HG02588 (cell line): ENCODE measurements around the gene INSYN1.
"Not testable (repeated sequence)": the region's sequence is repeated elsewhere in the genome, so short reads cannot be mapped to it uniquely, and the experiment has no call there.

Experiments
- ATAC-seq: cut with Tn5 transposase; IDR thresholded peaks from one replicate; pipeline ENCODE4 v1.9.1; 2021; ENCODE audit warnings: mild to moderate bottlenecking, moderate library complexity; ENCODE audit not compliant: unreplicated experiment

The INSYN1 gene

DNA sequence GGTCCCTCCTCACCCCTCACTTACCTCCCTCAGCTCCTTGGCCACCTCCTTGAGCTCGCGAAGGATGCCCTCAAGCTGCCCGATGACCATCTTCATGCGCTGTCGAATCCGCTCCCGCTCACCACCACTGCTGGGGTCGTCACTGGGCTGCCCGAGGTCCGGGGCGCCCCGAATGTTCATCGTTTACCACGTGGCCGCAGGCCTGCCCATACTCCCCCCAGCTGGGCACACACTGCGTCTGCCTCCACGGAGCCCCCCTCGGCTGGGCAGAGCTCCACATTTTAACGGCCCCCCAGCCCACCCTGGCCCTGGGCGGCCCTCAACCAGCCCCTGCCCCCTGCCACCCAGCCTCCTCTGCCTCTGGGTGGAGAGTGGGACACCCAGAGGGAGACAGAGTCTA, 2.2 kb downstream of the INSYN1 start:
- ATAC-seq = no peak

DNA sequence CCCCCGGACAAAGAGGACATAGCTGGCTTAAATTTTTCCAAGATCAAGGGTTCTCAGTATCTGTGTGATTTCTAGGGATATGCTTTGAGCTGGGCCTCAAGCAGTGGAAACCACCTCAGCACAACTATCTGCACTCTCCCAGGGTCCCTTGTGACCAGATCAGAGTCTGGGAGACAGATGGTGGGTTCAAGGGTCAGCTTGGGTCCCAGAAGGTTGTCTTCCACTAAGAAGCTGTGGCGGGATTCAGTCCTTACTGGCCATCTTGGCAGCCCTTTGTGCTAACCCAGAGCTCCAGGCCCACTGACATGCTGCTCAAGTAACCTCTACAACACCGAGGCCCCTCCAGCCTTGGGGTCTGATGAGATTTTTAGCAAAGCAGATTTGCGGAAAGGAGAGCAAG, 2.7 kb downstream of the INSYN1 start:
- ATAC-seq = no peak

DNA sequence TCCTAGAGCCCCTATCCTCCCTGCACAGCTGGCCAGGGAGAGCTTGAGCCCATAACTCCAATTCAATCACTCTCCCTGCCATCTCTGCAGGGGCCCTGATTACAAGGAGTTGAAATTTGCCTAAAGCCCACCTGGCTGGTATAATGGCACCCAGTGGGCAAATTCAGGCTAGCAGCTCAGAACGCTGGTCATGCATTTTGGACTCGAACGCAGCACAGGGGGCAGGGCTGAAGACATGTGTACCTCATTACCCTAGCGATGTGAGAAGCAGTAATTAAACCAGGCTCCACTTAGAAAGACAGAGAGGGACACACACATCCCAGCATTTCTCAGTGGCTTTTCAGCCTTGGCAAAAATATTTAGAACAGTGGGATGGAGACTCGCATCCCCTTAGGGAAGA, 3.2 kb downstream of the INSYN1 start:
- ATAC-seq = no peak

DNA sequence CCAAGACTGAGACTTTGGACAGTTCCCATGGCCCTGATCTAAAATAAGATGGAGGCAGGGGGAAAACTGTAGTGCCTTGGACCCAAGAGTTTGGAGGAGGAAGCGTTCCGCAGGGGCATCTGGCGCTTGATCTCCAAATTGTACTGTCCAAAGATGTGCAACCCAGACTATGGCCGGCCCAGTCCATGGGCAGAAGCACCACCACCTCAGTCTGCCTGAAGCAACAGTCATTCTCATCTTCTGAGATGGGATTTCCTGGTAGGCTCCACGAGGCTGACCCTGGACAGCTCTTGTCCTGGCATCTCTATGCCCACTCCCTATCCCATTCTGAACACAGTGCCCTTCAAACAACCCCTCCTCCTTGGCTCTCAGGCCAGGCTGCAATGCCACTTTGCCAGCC, 3.6 kb downstream of the INSYN1 start:
- ATAC-seq = no peak

DNA sequence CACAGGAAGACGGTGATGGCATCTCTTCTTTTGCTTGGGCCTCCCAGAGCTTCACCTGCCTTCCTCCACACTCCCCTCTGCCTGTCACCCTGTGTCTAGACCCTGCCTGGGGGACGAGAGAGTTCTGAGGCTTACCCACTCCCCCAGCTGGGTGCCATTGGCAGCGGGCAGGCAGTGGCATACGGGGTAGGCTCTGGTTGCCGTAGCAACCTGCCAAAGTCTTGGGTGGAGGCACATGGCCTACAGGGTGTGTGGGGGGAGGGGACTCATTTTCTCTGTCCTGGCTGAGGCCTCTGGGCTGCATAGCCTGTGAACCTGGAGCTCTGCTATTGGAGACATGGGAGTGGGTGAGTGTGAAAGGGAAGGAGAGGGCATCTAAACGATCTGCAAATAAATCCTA, 4.4 kb downstream of the INSYN1 start:
- no peak for ATAC-seq

DNA sequence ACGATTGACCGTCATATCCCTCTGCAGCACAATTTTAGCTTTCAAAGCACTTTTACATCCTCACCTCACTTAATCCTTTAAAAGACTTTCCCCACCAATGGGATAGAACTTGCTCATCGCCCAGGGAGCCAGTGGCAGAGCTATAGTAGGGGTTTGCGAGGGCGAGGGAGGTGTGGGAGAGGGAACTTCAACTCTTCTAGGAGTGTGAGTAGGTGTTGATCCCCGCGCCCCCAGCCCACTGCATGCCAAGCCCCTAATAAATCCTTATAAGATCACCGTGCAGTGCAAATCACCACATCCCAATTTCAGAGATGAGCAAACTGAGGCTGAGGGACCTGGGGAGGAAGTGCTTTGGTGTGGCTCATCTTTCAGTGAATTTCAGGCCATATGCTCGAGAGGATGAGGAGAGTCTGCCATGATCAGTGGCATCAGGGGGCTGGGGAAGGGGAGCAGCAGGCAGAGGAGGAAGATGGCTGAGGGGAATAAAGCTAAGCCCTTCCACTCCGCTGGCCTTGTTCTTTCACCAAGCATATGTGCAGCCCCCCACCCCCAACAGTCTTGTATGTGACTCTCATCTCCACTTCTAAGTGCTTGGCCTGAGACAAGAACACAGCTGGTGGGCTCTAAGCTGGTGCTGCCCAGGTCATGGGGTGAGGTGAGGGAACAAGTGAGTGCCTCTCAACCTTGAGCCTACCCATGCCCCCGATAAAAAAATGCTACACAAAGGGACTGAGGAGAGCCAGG, 5.1 kb downstream of the INSYN1 start:
- no peak for ATAC-seq

DNA sequence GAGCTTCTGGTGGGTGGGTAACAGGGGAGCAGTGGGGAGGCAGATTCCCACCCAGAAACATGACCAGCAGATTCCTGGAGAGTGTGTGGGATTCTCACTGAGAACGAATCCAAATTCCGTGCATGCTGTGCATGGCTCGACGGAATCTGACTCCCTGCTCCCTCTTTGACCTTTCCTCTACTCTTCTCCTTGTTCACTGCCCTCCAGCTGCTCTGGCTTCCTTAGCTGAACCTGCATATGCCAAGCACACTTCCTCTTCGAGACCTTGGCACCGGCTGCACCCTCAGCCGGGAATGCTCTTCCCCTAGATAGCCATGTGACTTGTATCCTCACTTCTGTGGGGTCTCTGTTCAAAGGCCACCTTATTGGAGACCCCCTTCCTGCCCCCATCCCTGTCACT, 6.3 kb downstream of the INSYN1 start:
- no peak for ATAC-seq

DNA sequence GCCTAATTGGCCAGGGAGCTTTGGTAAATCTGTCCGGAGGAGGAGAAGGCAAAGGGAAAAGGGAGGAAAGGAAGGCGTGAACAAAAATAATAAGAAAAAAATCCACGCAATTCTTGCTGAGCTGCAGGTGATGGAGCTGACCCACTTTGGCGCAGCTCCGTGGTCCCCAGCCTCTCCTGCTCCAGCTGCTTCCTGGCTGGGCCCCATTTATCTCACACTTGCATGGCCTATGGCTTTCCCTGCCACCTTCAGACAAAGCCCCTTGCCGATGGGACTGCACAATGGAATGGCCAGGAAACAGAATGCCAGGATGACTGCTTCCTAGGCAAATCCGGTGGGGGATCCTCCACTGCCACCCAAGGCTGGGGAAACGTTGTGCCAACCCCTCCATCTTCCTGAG, 6.9 kb downstream of the INSYN1 start:
- ATAC-seq = no peak

DNA sequence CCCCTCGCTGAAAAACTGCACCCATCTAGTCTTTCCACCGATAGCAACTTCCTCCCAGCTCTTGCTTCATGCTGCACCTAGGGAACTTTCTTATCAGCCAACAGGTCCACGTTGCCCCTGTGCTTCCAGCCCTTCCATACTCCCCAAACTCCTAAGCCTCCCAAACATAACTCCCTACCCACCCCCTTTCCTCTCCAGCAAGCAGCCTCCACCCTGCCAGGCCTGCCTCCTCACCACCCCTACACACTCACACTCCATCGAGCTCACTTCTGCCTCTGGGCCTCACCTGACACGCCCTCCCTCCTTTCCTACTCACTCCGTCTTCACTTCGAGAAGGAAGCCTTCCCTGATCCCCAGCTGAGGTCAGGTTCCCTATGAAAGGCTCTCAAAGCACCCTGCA, 8.1 kb downstream of the INSYN1 start:
- ATAC-seq = no peak

DNA sequence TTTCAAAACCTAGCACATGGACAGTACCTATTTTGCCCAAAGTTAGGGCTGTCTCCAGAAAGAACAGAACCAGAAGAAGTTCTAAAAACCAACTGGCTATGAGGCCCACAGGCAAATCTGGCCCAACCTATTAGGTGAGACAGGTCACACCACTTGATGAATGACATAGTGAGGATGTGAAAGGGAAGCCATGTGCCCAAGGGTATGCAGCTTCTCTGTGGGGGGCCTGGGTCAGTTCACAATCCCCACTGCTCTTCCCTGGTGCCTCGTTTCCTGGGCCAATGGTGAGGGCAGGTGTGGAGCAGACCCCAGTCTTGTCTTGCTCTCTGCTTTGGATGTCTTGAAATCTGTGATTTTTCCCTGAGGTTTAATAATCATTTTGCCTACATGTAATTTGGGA, 8.9 kb downstream of the INSYN1 start:
- ATAC-seq = no peak

DNA sequence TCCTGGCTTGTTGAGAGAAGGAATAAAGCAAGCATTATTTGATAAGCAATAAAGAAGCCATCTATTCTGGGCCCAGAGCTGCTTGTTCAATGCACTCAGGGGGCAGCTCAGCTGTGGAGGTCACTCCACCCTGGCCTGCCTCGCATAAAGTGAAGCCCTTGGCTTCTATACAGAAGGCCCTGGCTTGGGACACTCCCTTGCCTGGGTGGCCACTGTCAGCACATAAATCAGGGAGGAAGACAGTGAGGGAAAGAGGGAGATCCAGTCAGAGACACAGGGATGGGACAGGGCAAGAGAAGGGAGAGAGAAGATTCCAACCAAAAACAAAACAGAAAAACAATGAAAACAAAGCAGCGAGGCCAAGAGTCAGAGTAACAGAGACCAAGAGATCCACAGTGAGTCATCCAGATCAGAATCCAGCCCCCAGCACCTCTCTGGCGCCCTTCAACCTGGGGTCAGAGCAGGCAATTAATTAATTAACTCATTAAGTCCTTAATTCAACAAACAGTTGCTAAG, 11.8 kb downstream of the INSYN1 start:
- ATAC-seq = no peak

DNA sequence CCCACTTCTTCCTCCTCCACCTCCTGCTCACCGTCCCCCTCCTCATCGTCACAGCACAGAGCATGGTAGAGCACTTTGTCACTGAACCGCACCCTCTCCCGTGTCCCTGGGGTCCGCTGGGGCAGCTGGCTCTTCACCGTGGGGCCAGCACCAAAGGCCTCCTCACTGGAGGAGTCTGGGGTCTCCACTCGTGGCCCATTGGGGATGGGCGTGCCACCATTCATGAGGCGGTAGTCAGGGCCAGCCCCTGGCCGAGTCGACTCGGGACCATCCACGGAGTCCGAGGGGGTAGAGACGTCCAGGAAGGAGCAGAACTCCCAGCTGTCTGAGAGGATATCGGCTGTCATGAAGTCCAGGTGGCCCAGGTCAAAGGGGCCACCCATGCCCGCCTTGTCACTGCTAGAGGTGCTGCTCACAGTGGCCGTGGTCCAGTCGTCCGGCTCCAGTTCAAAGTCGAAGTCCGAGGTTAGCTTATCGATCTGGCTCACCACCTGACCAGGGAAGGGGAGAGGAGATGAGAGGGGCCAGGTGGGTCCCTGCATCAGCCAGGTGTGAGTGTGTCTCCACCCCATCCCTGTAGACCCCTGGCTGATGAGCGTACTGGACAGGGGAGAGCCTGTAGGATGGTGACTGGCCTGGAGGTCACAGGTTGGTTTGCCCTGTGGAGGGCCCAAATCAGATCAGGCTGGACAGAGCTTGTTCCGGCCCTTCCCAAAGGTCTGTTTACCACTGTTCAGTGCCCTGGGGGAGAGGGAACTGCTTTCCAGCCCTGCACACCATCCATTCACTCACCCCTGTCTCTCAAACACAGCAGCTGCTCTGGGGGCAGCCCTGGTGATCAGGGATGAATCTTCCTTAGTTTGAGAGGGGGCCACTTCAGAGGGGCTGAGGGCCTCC, 12.8 kb downstream of the INSYN1 start:
- ATAC-seq = no peak

DNA sequence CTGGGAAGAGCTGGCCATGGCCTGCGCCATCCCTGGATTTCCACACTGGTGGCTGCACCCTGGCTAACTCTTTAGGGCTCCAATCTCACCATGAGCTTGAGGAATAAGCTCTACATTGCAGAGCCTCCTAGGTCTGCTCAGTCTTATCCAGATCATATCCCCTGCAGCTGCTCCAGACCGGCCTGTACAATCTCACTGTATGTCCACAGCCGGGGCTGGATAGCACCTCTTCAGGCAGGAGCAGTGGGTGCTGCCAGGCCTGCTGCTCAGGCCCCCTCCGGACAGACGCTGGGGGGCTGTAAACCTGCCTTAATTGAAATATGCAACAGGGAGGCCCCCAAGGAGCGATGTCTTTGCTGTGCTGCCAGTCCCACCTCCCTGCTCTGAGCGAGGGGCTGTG, 15.6 kb downstream of the INSYN1 start:
- ATAC-seq = no peak

DNA sequence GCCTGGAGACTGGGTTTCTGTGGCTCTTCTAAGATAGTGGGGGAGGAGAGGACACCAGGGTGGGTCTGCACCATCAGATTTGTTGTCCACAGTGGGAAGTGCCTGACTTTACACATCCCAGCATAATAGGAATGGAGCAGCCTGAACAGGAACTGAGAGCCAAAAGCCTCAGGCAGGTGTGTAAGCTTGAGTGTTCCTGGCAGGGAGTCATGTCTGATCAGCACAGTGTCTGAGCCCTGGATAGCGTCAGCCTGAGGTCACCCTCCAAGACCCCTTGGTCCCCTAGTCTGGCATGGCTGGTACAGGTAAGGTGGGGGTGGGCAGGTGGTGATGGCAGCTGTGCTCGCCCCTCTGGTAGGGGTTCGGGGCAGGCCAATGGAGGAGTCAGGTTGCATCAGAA, 20.2 kb downstream of the INSYN1 start:
- ATAC-seq = no peak

DNA sequence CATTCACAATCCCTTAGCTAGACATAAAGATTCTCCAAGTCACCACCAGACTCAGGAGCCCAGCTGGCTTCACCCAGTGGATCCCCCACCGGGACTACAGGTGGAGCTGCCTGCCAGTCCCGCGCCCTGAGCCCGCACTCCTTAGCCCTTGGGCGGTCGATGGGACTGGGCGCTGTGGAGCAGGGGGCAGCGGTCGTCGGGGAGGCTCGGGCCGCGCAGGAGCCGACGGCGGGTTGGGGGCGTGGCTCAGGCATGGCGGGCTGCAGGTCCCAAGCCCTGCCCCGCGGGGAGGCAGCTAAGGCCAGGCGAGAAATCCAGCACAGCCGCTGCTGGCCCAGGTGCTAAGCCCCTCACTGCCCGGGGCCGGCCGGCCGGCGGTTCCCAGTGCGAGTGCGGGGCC, 21.1 kb downstream of the INSYN1 start:
- not testable (repeated sequence) for ATAC-seq

DNA sequence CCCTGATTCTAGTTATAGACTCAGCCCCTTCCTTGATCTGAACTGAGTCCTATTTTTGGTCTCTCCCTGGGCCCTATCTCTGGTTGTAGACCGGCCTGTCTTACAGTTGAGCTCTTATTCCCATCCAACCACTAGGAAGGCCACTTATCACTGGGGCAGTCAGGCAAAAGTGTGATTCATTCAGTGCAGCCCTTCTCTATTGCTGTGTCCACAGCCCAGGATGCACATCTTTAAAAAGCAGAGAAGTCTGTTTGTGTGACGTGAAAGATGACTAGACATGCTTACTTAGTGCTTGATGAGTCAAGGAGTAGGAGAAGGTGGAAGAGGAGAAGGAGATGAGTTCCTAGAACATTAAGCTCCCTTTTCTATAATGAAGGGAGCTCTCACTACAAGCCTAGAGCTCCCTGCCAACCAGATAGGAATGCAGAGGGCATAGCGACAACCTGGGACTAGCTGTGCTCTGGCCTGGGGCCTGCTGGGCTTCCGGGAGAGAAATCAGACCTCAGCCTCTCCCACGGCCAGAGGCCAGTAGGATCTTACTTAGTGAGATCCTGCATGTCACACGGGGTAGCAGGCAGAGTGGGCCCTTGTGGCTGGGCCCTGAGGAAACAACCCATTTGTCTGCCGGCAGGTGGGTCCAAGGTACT, 25.7 kb downstream of the INSYN1 start:
- ATAC-seq = no peak

DNA sequence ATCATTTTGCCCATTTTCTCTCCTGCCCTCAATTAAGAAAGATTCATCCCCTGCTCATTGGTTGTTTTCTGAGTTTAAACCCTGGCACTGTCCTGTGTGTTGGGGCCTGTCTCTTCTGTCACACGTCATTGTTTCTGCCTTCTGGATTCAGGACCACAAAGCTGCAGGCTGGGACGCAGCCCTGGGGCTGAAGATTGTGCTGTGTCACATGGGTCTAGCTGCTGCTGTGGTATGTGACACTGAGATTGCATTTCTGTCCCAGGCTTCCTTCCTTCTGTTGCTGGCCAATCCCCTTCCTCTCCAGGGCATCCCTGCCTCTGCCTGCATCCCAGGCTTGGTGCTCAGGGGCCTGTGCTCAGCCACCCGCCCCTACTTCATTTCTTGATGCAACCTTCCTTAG, 28.9 kb downstream of the INSYN1 start:
- no peak for ATAC-seq

DNA sequence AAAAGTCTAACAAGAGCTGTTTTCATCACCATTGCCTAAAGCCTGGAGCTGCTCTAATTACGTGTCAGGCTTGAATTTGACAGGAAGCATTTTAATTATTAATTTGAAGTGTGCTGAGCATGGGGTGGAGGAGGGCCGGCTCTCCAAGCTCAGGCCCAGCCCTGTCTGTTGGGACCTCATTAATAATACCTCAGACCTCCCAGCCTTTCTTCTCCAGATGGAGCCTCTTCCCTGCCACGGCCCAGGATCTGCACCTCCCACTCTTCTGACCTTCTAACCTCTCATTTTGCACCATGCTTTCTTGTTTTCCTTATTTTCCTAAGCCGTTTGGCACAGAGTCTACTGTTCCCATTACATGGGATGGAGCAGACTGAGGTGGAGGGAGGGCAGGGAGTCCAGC, 30.0 kb downstream of the INSYN1 start:
- ATAC-seq = no peak

DNA sequence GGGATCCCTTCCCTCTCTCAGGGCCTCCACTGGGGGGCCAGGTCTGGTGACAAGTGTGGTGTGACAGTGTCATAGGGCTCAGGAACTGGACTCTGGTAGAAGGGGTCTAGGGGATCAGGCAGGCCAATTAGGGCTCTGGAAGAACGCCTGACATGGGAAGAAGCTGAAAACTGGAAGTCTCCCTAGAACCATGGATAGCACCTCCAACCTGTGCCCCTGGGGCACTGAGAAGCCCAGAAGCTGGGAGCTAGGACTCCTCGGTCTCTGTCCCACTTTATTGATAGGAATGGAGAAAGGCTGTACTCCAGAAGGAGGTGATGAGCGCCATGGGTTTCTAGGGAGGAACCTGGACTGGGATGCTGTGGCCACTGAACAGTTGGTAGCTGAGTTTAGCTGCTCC, 30.7 kb downstream of the INSYN1 start:
- ATAC-seq = no peak

DNA sequence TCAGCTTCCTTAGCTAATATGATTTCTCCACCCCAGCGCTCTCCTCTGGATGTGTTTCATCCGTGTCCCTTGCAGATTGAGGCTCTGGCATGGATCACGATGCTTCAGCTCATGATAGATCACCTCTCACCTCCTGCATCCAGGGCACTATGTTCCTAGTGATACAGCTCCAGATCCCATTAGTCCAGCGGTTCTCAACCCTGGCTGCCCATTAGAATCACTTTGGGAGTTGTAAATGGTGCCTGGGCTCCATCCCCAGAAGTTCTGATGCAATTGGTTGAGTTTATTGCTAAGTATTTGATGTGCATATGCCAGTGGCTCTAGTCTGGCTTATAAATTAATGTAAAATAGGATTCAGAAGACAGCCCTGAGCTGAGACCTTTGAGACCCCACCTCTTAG, 34.5 kb downstream of the INSYN1 start:
- no peak for ATAC-seq

DNA sequence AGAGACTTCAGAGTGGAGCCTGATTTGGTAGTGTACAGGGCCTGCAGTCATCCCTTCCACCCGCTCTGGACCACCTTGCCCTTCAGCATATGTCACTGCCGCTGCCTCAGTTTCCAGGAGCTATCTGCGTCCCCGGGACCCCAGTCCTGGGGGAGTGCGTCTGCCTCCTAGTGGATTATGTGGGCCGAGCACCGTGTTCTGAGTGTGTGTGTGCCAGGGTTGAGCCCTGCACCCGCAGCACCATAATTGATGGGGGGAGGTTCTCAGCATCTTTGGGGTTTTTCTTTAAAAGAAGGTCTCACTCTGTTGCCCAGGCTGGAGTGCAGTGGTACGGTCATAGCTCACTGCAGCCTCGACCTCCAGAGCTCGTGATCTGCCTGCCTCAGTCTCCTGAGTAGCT, 35.3 kb downstream of the INSYN1 start:
- no peak for ATAC-seq

DNA sequence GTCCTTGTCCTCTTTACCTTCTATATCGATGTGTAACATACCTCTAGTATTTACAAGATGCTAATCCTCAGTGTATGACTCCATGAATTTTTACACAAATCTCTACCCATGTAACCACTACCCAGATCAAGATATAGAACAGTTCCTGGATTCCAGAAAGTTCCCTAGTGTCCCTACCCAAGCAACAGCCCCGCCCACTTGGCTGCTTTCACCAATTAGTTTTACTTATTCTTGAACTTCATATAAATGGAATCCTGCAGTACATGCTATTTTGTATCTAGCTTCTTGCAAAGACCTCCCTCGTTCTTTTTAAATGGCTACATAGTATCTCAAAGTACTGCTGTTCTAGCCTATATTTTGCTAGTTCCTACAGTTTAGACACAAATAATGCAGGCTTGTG, 35.9 kb downstream of the INSYN1 start:
- no peak for ATAC-seq
